HG02981 (cell line): ENCODE measurements around the gene CGB8.
"Not testable (repeated sequence)": the region's sequence is repeated elsewhere in the genome, so short reads cannot be mapped to it uniquely, and the experiment has no call there.

Experiments
- ATAC-seq: cut with Tn5 transposase; IDR thresholded peaks from one replicate; pipeline ENCODE4 v1.9.1; 2021; ENCODE audit warnings: mild to moderate bottlenecking, moderate library complexity; ENCODE audit not compliant: unreplicated experiment

Gene CGB8

DNA sequence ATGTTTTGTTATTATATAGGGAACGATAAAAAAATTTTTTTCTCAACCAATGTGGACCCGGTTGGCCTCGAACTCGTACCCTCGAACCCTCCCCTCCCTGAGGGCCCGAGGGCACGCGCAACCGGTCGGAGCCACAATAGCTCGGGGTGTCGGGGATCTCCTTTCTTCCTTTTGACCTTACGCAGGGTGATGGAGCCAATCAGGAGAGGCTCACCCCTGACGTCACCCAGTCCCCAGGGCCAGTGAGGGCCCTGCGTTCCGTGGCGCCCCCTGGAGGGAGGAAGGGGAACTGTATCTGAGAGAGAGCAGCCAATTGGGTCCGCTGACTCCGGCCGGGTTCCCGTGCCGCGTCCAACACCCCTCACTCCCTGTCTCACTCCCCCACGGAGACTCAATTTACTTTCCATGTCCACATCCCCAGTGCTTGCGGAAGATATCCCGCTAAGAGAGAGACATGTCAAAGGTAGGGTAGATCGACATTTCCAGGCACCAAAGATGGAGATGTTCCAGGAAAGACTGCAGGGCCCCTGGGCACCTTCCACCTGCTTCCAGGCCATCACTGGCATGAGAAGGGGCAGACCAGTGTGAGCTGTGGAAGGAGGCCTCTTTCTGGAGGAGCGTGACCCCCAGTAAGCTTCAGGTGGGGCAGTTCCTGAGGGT is 17.1 kb downstream of the CGB8 start, which contains the start of gene CGB2:
TSS of gene CGB2 (plus strand) at position 249 of the 660 bp plus-strand sequence. CDS start at position 455, 206 bp downstream.
- ATAC-seq, result not testable (repeated sequence)

DNA sequence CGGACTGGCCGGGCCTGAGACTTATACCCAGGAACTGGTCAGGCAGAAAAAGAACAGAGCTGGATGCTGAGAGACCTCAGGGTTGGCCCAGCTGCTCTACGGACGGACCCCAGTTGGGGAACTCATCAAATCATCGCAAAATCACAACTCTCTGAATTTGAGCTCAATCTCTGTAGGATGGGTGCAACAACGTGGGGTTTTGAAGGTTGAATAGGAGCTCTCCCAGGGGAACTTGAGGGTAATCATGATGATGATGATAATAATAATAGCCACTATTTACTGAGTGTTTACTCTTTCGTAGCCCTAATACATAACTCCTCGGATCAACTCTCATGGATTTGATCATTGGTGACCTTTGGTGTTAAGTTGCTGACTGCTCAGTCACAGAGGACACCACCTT is 18.6 kb downstream of the CGB8 start:
- ATAC-seq, result not testable (repeated sequence)

DNA sequence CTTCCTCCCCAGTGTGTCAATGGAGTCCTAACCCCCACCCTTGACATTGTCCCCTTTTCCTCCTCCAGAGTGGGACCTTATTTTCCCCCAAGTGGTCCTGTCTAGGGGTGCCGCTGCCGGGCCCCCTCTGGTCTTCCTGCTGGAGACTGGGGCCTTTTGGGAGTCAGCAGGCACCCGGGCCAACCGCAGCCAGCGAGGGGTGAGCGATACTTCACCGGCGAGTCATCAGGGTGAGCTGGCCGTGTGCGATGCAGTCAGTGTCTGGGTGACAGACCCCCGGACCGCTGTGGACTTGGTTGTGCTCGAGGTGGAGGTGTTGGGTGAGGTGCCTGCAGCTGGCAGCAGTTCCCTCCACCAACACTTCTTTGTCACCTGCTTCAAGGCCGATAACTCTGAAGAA is 19.2 kb downstream of the CGB8 start:
- ATAC-seq, result not testable (repeated sequence)

DNA sequence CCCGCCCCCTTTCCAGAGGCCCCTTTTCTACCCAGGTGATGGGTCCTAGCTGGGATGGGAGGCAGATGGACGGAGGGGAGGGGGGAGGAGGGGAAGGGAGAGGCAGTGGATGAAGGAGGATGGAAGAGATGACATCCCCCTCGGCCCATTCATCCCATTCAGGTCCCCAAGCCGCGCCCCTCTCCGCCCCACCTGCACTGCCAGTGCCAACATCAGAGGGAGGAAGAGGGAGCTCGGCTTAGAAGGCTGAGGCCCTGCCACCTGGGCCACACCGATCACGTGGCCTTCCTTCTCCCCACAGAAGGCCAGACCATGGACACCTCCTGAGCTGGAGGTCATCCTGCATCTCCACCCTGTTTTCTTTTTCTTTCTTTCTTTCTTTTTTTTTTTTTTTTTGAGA is 20.2 kb downstream of the CGB8 start:
- not testable (repeated sequence) for ATAC-seq

DNA sequence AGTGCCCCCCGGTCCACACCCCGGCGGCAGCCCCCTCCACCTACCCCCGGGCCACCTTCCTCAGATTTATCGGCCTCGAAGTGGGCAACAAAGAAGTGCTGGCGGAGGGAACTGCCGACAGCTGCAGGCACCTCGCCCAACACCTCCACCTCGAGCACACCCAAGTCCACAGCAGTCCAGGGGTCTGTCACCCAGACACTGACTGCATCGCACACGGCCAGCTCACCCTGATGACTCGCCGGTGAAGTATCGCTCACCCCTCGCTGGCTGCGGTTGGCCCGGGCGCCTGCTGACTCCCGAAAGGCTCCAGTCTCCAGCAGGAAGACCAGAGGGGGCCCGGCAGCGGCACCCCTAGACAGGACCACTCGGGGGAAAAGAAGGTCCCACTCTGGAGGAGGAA is 23.3 kb downstream of the CGB8 start:
- ATAC-seq, result not testable (repeated sequence)

DNA sequence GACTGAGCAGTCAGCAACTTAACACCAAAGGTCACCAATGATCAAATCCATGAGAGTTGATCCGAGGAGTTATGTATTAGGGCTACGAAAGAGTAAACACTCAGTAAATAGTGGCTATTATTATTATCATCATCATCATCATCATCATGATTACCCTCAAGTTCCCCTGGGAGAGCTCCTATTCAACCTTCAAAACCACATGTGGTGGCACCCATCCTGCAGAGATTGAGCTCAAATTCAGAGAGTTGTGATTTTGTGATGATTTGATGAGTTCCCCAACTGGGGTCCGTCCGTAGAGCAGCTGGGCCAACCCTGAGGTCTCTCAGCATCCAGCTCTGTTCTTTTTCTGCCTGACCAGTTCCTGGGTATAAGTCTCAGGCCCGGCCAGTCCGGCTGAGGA is 23.8 kb downstream of the CGB8 start:
- ATAC-seq, result not testable (repeated sequence)

DNA sequence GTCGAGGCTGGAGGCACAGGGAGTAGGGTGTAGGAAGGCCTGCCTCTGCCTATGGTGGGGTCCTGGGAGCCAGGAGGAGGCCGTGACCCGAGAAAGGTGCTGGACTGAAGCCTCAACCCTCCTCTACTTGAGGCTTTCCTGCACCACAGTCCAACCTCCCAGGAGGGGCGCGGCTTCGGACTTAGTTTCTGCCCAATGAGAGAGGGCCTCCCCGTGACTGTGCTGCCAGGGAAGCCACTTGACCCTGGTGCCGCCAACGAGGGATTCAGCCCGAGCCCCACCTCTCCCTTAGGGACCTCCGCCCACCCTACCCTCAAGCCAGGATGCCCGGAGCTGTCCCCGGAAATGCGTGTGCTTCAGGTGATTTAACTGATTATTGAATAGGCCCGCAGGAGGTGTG is 24.7 kb downstream of the CGB8 start, which contains the start of gene CGB3:
TSS of gene CGB3 (minus strand) at position 101 of the 400 bp plus-strand sequence. CDS start 362 bp downstream, outside the sequence.
- not testable (repeated sequence) for ATAC-seq

DNA sequence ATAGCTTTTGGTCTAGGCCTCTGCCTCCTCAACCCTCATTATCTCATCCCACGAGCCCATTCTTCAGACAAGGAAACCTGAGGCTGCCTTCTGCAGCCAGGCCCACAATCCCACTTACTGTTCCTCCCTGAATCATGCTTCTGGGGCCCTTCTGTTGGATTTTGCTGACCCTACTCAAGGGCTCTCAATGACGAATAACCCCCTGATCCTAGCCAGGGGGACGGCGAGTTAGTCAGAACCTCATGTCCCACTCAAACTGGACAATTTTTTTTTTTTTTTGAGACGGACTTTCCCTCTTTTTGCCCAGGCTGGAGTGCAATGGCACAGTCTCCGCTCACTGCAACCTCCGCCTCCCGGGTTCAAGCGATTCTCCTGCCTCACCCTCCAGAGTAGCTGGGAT is 26.8 kb downstream of the CGB8 start:
- ATAC-seq, result no peak

DNA sequence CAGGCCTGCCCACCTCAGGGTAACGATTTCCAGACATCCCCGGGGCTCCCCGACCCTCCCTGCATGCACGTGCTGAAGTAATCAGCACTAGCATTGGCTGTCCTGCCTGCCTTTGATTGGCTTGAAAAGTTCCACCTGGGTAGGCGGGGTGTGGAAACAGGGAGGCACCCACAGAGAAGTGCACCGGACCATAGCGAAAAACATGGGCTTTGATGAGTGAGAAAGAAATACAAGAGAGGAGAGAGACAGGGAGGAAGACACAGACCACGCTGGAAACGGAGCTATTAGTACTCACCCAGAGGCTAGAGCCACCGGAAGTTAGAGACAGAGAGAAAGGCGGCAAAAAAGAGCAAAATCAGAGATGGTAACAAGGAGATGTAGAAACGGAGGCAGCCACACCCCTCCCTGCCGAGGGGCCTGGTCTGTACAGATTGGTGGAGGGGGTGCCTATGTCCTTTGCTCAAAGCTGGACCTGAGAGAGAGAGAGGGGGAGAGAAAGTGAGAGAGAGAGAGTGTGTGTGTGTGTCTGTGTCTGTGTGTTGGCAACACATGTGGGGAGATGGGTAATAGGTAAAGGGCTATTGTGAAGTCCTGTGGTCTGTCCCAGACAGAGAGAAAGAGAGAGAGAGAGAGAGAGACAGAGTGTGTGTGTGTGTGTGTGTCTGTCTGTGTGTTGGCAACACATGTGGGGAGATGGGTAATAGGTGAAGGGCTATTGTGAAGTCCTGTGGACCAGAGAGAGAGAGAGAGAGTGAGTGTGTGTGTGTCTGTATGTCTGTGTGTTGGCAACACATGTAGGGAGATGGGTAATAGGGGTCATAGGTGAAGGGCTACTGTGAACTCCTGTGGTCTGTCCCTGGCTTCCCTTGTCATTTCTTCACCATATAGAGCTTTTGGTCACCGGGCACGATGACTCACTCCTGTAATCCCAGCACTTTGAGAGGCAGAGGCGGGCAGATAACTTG is 27.7 kb downstream of the CGB8 start:
- ATAC-seq, result no peak

DNA sequence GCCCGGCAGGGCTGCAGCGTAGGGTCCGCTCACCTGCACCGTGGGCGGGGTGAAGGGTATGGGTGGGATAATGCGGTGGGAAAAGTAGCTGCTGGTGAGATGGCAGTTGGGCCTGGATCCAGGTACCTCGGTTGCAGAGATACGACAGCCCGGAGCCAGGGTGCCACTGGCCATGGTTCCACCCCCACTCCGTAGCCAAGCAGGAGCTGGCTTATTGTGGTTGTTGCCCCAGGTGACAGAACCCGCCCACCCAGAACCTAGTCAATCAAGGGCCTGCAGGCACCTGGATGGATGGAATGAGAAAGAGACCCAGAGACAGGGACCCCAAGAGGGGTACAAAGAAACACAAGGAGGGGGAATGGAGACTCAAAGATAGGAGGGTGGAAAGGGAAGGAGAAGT is 28.6 kb downstream of the CGB8 start:
- no peak for ATAC-seq

DNA sequence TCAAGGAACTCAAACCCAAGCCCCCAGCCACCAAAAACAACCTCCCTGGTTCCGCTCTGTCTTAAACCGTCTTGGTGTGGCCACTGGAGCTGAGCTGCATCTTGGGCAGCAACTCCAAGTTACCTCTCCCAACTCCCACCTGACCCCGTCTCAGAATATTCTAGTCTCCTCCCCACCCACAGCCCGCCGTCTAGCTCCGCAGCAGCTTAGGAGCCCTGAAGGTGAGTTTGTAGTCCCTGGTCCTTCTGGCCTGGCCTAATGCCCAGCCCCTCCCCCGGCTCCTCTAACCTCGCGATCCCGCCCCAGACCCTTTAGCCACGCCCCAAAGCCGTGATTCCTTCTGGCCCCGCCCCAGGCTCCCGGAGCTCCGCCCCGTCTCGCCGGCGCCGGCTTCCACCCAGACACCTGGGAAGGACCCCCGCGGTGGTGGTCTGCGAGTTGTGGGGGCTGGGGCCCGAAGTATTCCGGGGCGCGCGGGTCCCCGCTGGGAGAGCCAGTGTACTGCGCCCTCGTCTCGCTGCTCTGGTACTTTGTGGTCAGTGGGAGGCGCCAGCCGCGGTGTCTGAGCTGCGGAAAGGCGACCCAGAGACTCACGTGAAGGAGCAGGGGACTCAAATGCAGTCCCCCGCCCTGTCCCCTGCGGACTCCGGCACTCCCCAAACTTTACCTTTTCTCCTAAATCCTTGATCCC is 29.5 kb downstream of the CGB8 start:
- no peak for ATAC-seq

DNA sequence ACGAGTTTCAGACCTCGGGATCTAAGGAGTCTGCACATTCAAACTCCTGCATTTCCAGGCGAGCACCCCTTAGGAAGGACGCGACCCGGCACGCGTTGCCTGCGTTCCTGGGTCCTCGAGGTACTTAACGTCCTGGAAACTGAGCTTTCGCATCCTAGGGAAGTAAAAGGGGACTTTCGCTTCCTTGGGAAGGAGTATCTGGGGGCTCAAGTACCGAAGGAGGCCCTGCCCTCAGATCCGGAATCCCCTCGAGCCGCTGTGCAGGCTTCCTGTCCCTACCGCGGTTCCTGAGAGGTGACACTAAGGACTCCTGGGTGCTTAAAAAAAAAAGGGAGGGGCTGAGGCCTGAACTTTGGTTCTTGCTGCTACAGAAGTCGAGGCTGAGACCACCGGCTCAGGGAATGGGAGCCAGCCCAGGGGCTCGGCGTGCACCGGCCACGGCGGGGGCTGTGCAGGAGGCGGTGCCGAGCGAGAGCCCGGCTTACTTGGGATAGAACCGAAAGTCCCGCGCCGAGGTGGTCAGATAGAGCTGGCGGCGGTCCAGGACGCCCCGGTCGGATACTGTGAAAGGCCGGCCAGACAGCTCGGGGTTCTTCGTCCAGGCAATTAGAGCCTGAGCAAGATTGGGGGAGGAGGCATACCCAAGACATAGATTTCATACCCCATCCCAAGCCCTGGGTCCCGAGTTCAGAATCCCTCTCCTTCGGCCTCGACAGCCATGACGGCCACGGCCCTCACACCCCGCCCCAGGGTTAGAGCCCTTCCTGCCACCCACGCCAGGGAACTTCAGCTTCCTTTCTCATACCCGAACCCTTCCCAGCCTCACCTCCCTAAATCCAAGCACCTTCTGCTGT is 30.3 kb downstream of the CGB8 start:
- ATAC-seq, result not testable (repeated sequence)

DNA sequence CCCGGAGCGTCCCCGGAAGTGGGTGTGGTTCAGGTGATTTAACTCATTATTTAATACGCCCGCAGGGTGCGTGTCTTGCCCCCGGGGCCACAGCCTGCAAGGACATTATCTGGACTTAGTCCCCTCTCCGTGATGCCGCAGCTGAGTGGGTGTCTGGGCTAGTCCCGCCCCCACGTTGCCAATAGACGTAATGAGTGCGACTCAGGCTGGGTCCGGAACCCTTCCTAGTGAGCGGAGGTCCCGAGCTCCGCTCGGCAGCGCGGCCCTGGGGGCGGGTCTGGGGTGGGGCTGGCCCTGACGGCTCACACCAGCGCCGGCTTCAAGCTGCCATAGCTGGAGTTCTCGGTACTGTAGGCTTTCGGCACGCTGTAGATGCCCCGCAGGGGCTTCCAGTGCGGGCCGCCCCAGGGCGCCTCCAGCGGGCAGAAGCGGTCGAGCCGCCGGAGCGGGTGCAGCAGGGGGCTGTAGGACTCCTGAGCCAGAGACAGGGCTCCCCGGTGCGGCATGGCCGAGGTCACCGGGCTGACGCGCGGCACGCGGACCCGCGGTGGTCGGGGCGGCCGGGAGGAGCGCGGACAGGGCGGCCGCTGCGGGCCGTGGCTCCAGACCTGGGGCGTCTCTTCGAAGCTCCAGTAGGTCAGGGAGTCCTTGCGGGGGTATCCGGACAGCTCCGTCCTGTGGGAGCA is 31.1 kb downstream of the CGB8 start:
- ATAC-seq, result no peak

DNA sequence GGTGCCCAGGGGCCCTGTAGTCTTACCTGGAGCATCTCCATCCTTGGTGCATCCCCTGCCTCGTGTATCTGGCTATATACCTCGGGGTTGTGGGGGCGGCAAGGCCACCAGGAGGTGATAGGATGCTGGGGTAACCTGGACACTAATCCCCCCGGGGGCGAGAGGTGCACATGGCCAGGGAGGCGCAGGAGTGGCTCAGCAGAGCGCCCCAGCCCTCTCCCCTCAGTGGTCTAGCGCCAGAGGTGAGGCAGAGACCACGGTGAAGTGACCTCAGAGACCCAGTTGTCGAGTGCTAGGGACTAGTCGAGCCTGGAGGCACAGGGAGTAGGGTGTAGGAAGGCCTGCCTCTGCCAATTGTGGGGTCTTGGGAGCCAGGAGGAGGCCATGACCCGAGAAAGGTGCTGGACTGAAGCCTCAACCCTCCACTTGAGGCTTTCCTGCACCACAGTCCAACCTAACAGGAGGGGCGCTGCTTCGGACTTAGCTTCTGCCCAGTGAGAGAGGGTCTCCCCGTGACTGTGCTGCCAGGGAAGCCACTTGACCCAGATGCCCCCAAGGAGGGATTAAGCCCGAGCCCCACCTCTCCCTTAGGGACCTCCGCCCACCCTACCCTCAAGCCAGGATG is 31.8 kb downstream of the CGB8 start, which contains the start of gene LHB:
TSS of gene LHB (minus strand) at position 51 of the 625 bp plus-strand sequence. CDS start at position 41, 10 bp downstream.
- no peak for ATAC-seq

DNA sequence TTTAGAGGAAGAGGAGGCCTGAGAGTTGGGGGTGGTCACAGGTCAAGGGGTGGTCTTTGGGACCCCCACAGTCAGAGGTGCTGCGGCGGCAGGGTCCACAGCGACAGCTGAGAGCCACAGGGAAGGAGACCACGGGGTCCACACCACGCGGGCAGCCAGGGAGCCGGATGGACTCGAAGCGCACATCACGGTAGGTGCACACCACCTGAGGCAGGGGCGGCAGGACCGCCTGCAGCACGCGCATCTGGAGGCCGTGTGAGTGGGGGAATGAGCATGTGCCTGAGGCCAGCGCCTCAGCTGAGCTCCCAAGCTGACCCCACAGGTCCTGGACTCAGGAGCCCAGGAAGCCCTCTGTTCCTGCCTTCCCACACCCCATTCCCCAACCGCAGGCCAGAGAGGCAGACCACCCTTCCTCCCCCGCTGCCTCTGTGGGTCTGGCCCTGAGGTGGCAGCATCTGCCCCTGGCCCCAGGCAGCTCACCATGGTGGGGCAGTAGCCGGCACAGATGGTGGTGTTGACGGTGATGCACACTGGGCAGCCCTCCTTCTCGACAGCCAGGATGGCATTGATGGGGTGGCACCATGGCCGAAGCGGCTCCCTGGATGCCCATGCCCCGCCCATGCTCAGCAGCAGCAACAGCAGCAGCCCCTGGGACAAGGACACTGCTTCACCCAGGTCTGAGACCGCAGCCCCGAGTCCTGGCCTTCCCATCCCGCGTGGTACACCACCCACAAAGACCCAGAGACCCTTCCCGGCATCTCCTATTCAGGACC is 32.7 kb downstream of the CGB8 start:
- ATAC-seq, result no peak

DNA sequence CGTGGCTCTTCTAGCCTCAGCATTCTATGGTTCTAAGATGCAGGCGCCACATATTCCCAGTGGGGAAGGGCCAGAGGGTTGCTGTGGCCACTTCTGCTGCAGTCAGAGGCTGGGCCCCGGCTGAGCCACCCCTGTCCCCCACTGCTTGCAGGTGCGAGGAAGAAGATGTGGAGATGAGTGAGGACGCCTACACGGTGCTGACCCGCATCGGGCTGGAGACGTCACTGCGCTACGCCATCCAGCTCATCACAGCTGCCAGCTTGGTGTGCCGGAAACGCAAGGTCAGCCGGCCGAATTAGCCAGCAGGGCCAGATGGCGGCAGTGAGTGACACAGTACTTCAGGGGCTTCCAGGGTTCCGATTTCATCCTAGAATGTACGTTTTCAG is 34.0 kb downstream of the CGB8 start:
- no peak for ATAC-seq

DNA sequence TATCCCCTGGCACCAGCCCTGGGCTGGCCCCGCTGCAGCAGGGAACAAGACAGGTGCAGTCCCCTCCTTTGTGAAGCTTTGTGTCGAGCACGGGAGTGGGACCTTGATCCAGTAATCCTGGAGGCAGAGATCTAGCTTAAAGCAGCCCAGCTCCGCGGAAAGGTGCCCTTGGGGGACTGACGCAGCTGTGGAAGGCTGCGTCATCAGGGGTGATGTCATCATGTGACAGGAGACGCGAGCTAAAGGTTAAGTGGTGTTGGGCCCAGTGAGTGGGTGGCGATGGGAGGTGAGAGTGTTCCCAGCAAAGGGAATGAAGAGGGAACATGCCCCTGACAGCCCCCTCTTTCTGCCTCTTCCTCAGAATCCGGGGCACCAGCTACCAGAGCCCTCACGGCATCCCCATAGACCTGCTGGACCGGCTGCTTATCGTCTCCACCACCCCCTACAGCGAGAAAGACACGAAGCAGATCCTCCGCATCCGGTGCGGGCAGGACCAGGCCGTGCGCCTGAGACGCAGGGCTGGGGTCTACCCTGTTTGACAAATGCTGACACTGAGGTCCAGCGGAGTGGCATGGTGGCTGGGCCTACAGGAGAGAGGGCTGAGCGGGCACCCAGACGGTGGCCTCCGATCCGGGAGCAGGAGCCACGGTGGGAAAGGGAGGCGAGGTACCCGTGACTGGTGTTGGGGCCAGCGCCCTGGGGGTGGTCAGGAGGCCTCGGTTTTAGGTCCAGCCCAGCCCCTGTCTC is 34.6 kb downstream of the CGB8 start:
- ATAC-seq, result no peak

DNA sequence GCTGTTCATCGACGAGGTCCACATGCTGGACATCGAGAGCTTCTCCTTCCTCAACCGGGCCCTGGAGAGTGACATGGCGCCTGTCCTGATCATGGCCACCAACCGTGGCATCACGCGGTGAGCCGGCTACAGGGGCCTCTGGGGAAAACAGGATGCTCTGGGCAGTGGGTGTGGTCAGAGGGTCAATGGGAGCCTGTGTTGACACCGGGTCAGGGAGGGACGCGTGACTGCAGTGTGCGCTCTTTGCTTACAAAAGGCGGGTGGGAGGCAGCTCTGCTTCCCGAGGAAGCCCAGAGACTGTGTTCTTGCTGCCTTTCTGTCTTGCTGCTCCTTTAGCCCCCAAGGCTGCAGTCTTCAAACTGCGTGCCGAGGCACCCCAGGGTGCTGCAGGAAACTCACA is 37.7 kb downstream of the CGB8 start:
- ATAC-seq, result no peak
